Measurements from ENCODE around the gene BBS9. TPM values are rescaled to one million over a fixed set of nuclear protein-coding genes. Genes with fewer than 3 reads are reported as not detected.

Gene BBS9
- total RNA-seq, 1 experiment from 2014 or later, result 26.4 TPM

DNA sequence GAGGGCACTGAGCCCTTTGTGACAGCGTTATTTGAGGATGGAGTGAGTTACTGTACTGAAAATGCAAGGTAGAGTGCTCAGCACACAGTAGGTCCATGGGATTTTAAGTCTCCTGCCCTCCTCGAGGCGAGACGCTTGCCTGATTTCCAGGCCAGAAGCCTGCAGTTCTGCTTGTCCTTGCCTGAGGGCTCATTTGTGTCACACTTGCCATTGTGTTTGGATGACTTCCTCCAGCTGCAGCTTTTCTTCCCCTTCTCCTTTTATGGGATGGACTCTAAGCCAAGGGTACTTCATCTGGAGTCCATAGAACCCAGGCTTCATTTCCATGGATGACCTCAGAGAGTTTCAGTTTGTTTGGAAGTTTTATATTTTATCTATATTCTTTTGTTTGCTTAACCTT lies 471.7 kb downstream of the BBS9 start:
- no peaks in the 10 kb centered on the region for H3K27me3 ChIP-seq (ENCODE audit: insufficient read depth, low read length)
- H3K9me3 Mint-ChIP-seq, result no peaks in the 10 kb centered on the region
- H4K5ac ChIP-seq (ENCODE audit: insufficient read length, low read depth, low read length), result no peak overlapping the region
- no peaks in the 10 kb centered on the region for H3K27me3 Mint-ChIP-seq (ENCODE audit: low read depth)
- no peak overlapping the region for H2BK20ac ChIP-seq (ENCODE audit: low read depth, low read length, poor library complexity, severe bottlenecking)
- no peak overlapping the region for H3K18ac ChIP-seq (ENCODE audit: insufficient read length, low read depth, low read length)
- no peaks in the 10 kb centered on the region for H3K79me2 ChIP-seq (ENCODE audit: insufficient read depth, low read length)
- no peaks in the 10 kb centered on the region for H3K4me1 ChIP-seq (ENCODE audit: insufficient read depth, low read length)
- H3K4ac ChIP-seq (ENCODE audit: low read depth, low read length), result no peak overlapping the region
- H3K9ac ChIP-seq (ENCODE audit: extremely low read depth, insufficient read length, low read length), result no peak overlapping the region
- H4K8ac ChIP-seq (replicated peaks; ENCODE audit: insufficient read length, low read depth, low read length), result no peak overlapping the region
- H3K23me2 ChIP-seq (ENCODE audit: insufficient read length, low read depth, low read length, poor library complexity, severe bottlenecking), result no peaks in the 10 kb centered on the region
- no peak overlapping the region for H2AFZ ChIP-seq (ENCODE audit: low read length)
- H3K4me1 Mint-ChIP-seq, result peaks cover 2 to 5% of the 10 kb centered on the region in 2 experiments; a peak in 2 of 4 replicates
- no peaks in the 10 kb centered on the region for H3K36me3 Mint-ChIP-seq (ENCODE audit: insufficient read depth in 1 of 3, low read depth in 3 of 3)
- H2AK5ac ChIP-seq (ENCODE audit: insufficient read length, low read length), result no peak overlapping the region
- H2BK12ac ChIP-seq (ENCODE audit: insufficient read length, low read depth, low read length), result no peak overlapping the region
- no peaks in the 10 kb centered on the region for H3K79me1 ChIP-seq (ENCODE audit: insufficient read depth, low read depth, low read length, poor library complexity, severe bottlenecking)
- TF ChIP-seq CTCF (conservative IDR thresholded peaks at IDR 0.05), result no peak
- no peak overlapping the region for H3K27ac ChIP-seq (ENCODE audit: insufficient read length, low read depth, low read length)
- no peak overlapping the region for H3K4me3 Mint-ChIP-seq
- H2BK5ac ChIP-seq (ENCODE audit: insufficient read length, low read length), result no peak overlapping the region
- no peak overlapping the region for H3K14ac ChIP-seq (ENCODE audit: insufficient read depth, low read length)
- no peak overlapping the region for H3T11ph ChIP-seq (ENCODE audit: low read length)
- no peak overlapping the region for H2BK120ac ChIP-seq (ENCODE audit: low read depth, low read length, poor library complexity, severe bottlenecking)
- no peak overlapping the region for H3K4me2 ChIP-seq (ENCODE audit: insufficient read depth, insufficient read length, low read length)
- DNase-seq, result no peak
- no peak overlapping the region for H3K56ac ChIP-seq (ENCODE audit: insufficient read length, low read depth, low read length)
- no peak overlapping the region for H4K91ac ChIP-seq (ENCODE audit: insufficient read length, low read depth, low read length)
- H3K9me3 ChIP-seq (ENCODE audit: control insufficient read depth, low read depth, low read length), result no peaks in the 10 kb centered on the region
- no peak overlapping the region for H3K23ac ChIP-seq (ENCODE audit: insufficient read length, low read depth, low read length)
- WGBS (ENCODE audit: extremely low coverage, insufficient read length, low lambda C conversion rate), result no CpG with 5 or more reads among the region's 4 CpGs
- H4K20me1 ChIP-seq (ENCODE audit: control insufficient read depth, insufficient read depth, insufficient read length), result no peaks in the 10 kb centered on the region
- no peak overlapping the region for H3K27ac Mint-ChIP-seq
- H2BK15ac ChIP-seq (ENCODE audit: low read depth, low read length), result no peak overlapping the region
